Measurements from ENCODE around the gene APOA5. TPM values are rescaled to one million over a fixed set of nuclear protein-coding genes. Genes with fewer than 3 reads are reported as not detected.

The APOA5 gene
- total RNA-seq, 3 donors from 2014 or later = not detected

DNA sequence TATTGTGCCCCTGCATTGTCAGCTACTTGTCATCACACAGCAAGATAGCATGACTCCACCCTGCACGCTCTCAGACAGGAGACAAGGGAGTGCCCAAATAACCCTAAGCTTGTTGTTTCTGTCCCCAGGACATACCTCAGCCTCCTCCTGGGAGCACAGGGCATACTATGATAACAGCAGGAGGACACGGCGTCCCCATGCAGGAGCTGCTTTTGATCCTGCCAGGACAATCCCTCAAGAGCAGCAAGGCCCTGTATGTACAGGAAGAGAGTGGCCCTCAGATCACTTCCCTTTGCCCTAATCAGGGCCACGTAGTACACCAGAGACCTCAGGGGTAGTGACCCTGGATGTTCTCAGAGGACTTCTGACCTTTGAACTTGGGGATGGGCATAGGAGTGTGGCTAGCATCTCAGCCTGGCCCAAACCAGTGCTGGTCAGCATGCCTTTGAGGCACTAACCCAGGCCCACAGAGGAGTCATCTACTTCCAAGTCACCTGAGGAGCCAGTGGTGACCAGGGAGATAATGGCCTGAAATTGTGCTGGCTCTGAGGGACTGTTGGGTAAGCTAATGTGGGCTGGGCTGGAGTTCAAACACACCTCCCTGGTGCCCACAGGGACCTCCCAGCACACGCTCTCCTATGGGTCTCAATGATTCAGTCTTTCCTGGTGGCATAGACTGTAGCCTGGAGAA lies 22.2 kb upstream of the APOA5 start:
- intact Hi-C loops (cut with DNase I, micrococcal nuclease) = no loop called here
- Histone ChIP-seq H3K9me3 (no peaks in the 10 kb centered on the region), H3K36me3 (ENCODE audit: low read depth) (no peaks in the 10 kb centered on the region), H3K4me1 (ENCODE audit: low read depth) (no peaks in the 10 kb centered on the region), H3K4me3 (no peak overlapping the region)
- ATAC-seq (peak; percentile 51), DNase-seq (no peak)
- TF ChIP-seq CTCF (IDR thresholded peaks at IDR 0.05) = no peak

- no peaks in the 10 kb centered on the region for H3K36me3 ChIP-seq (ENCODE audit: low read depth)
- TF ChIP-seq CTCF (IDR thresholded peaks at IDR 0.05) = no peak
- no peak overlapping the region for H3K4me3 ChIP-seq
- no peaks in the 10 kb centered on the region for H3K9me3 ChIP-seq
- intact Hi-C loops (cut with DNase I, micrococcal nuclease) = no loop called here
- DNase-seq (no peak), ATAC-seq (no peak)
- H3K4me1 ChIP-seq (ENCODE audit: low read depth) = no peaks in the 10 kb centered on the region
These were observed 21.5 kb upstream of the APOA5 start for GRCh38 chr11:116813170-116813569.

- ATAC-seq = no peak
- no peak for TF ChIP-seq CTCF (IDR thresholded peaks at IDR 0.05)
These were observed 20.4 kb upstream of the APOA5 start for GRCh38 chr11:116812109-116812508.

GRCh38 chr11:116811194-116811593 lies 19.5 kb upstream of the APOA5 start:
- H3K4me1 ChIP-seq (ENCODE audit: low read depth) = no peaks in the 10 kb centered on the region
- no peak for DNase-seq
- ATAC-seq = no peak
- intact Hi-C loops (cut with DNase I, micrococcal nuclease) = no loop called here
- TF ChIP-seq CTCF (IDR thresholded peaks at IDR 0.05) = no peak
- no peaks in the 10 kb centered on the region for H3K9me3 ChIP-seq
- no peak overlapping the region for H3K4me3 ChIP-seq
- H3K36me3 ChIP-seq (ENCODE audit: low read depth) = no peaks in the 10 kb centered on the region

More at GRCh38 chr11:116812109-116812508, 20.4 kb upstream of the APOA5 start:
- Histone ChIP-seq H3K9me3 (no peaks in the 10 kb centered on the region), H3K36me3 (ENCODE audit: low read depth) (no peaks in the 10 kb centered on the region), H3K4me1 (ENCODE audit: low read depth) (no peaks in the 10 kb centered on the region), H3K4me3 (no peak overlapping the region)
- intact Hi-C loops (cut with DNase I, micrococcal nuclease) = no loop called here
- no peak for DNase-seq

DNA sequence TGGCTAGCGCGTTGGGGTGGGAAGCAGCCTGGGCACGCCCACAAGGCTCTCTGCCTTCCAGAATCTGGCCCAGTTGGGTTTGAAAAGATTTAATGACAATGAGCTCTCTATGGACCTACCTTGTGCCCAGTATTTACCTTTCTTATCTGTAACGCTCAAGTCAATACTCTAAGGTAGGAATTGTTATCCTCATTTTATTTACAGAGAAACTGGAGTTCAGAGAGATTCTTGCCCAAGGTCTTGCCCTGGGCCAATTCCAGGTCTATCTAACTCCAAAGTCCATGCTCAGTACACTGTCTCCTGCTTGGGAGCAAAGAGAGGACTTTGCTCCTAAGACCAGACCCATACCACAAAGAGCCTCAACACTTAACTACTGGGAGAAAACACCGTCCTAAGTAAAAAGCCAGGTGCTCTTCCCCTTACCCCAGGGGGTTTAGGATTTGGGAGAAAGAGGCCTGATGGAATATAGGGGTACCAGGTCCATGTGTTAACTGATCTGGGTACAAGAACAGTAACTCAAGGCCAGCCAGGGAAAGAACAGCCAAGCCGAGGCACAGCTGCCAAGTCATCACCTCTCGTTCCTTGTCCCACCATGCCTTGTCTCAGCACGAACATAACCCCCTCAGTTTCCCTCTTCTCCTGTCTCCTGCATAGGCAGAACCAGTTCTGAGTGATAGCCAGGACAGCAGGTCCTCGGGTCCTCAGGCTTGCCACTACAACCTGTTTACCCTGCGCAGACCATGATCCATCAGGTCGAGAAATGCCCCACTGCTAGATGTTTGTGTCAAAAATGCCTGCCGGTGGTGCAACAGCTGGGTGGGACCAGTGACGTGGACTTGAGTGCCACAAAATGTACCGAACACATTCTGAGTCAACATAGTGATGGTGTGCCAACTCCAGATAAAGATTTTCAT lies 16.8 kb upstream of the APOA5 start:
- DNase-seq = peak in 2 of 3 donors; percentile 42 to 60
- TF ChIP-seq CTCF (IDR thresholded peaks at IDR 0.05) = no peak

More for the DNA sequence above, 16.8 kb upstream of the APOA5 start:
- no peaks in the 10 kb centered on the region for H3K4me1 ChIP-seq (ENCODE audit: low read depth)
- H3K4me3 ChIP-seq = no peak overlapping the region
- no peaks in the 10 kb centered on the region for H3K9me3 ChIP-seq
- ATAC-seq = peak; percentile 89
- intact Hi-C loops (cut with DNase I, micrococcal nuclease) = no loop called here
- no peaks in the 10 kb centered on the region for H3K36me3 ChIP-seq (ENCODE audit: low read depth)
